WTC11 (cell line): ENCODE results near the gene CCDC154. TPM values are rescaled to one million over a fixed set of nuclear protein-coding genes. Genes with fewer than 3 reads are reported as not detected.

Experiments
- ATAC-seq: fragments of 200-7000 bp; cut with Tn5 transposase; 2 replicates; pipeline ENCODE4 v1.10.0; 2021; ENCODE audit warnings: mild to moderate bottlenecking, moderate library complexity
- CTCF ChIA-PET: fragments of 300-600 bp; sonication (Branson Sonifier 250); formaldehyde crosslinking; loops from one replicate; lab custom pipeline; 2021; ENCODE audit warnings: antibody characterized with exemption; lab: Charles Lee
- POLR2A ChIA-PET: fragments of 350-600 bp; sonication (Branson Sonifier 250); formaldehyde crosslinking; loops from one replicate; lab custom pipeline; 2021; ENCODE audit warnings: antibody characterized with exemption; lab: Charles Lee
- DNase-seq: peaks from one replicate; pipeline ENCODE4 v3.0.0; 2021; ENCODE audit warnings: low spot score
- H3K27ac Mint-ChIP-seq: 2 replicates; pipeline ENCODE4 v1.8.0; 2021; ENCODE audit warnings: mixed read lengths
- H3K27me3 Mint-ChIP-seq: 2 replicates; pipeline ENCODE4 v1.8.0; 2021; ENCODE audit warnings: low read depth, mild to moderate bottlenecking, moderate library complexity, mixed read lengths
- H3K36me3 Mint-ChIP-seq: 2 replicates; pipeline ENCODE4 v1.8.0; 2021; ENCODE audit warnings: mixed read lengths
- H3K4me1 Mint-ChIP-seq: 2 replicates; pipeline ENCODE4 v1.8.0; 2022; ENCODE audit warnings: mixed read lengths
- H3K4me3 Mint-ChIP-seq: 2 replicates; pipeline ENCODE4 v1.8.0; 2021; ENCODE audit warnings: mild to moderate bottlenecking, moderate library complexity, mixed read lengths
- H3K9me3 Mint-ChIP-seq: 2 replicates; pipeline ENCODE4 v1.8.0; 2021; ENCODE audit warnings: mixed read lengths
- CREB1 ChIP-seq: sonication (generic); formaldehyde crosslinking; IDR thresholded peaks from 2 replicates; pipeline ENCODE4 v1.8.0; 2023; ENCODE audit warnings: mild to moderate bottlenecking, missing genetic modification reagents
- GABPB1 ChIP-seq: sonication (generic); formaldehyde crosslinking; IDR thresholded peaks from 2 replicates; pipeline ENCODE4 v1.8.1; 2023; ENCODE audit warnings: mild to moderate bottlenecking, missing genetic modification reagents
- PRRX2 ChIP-seq: fragments of 250-450 bp; sonication (Bioruptor Pico); IDR thresholded peaks from 2 replicates; pipeline ENCODE4 v1.8.0; 2021; ENCODE audit warnings: mild to moderate bottlenecking
- ZNF219 ChIP-seq: sonication (generic); formaldehyde crosslinking; IDR thresholded peaks from 2 replicates; pipeline ENCODE4 v1.8.0; 2023; ENCODE audit warnings: missing genetic modification reagents, mild to moderate bottlenecking, borderline replicate concordance
- ZNF423 ChIP-seq: fragments of 250-450 bp; sonication (Bioruptor Pico); IDR thresholded peaks from 2 replicates; pipeline ENCODE4 v2.1.2; 2022; ENCODE audit warnings: mild to moderate bottlenecking, moderate library complexity
- total RNA-seq: library from RNA; stranded (reverse); gene quantifications from 3 replicates; pipeline ENCODE4 v1.2.3, GENCODE V29; 2021
- TF ChIP-seq, protein P1 (sequence below): sonication (generic); formaldehyde crosslinking; IDR thresholded peaks from 2 replicates; pipeline ENCODE4 v1.8.1; 2022; ENCODE audit warnings: mild to moderate bottlenecking, moderate library complexity, missing genetic modification reagents
- TF ChIP-seq, protein P2 (sequence below): sonication (generic); formaldehyde crosslinking; IDR thresholded peaks from 2 replicates; pipeline ENCODE4 v1.8.0; 2022; ENCODE audit warnings: mild to moderate bottlenecking, missing genetic modification reagents
- TF ChIP-seq, protein P3 (sequence below): sonication (generic); formaldehyde crosslinking; IDR thresholded peaks from 2 replicates; pipeline ENCODE4 v1.8.1; 2022; ENCODE audit warnings: low read depth, mild to moderate bottlenecking, moderate library complexity, missing genetic modification reagents, borderline replicate concordance
- TF ChIP-seq, protein P4 (sequence below): fragments of 250-450 bp; sonication (Bioruptor Pico); IDR thresholded peaks from 2 replicates; pipeline ENCODE4 v1.8.0; 2021; ENCODE audit warnings: mild to moderate bottlenecking
- TF ChIP-seq, protein P5 (sequence below): sonication (generic); formaldehyde crosslinking; conservative IDR thresholded peaks from 2 replicates; pipeline ENCODE4 v1.8.1; 2023; ENCODE audit warnings: mild to moderate bottlenecking, low read depth, missing genetic modification reagents, moderate library complexity
- TF ChIP-seq, protein P6 (sequence below): sonication (generic); formaldehyde crosslinking; IDR thresholded peaks from 2 replicates; pipeline ENCODE4 v1.8.0; 2023; ENCODE audit warnings: missing genetic modification reagents

CCDC154 gene
- total RNA-seq, 1 experiment from 2014 or later: 0.46 TPM

DNA sequence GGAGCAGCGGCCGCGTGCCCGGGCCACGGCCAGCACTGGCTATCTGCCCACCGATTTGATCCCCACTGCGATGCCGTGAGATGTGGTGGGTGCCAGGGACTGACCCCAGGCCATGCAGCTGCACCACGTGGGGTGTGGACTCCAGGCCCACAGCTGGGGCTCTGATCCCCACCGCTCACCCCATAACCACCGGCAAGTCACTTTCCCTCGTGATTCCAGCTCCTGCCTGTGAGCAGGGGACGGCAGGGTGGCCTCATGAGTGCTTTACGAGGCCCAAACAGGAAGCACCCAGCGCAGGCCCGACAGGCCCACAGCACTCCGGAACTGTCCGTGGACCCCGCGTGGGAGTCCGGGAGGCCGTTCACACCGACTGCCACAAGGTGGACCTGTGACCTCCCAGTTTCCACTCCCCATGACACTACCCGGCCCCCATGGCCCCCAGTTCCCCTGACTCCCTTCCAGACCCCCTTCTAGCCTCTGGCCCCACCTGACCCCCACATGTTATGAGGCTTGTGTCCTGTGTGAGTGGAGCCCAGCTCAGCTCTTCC, 43.8 kb upstream of the CCDC154 start:
- CTCF ChIA-PET: no interaction called here

DNA sequence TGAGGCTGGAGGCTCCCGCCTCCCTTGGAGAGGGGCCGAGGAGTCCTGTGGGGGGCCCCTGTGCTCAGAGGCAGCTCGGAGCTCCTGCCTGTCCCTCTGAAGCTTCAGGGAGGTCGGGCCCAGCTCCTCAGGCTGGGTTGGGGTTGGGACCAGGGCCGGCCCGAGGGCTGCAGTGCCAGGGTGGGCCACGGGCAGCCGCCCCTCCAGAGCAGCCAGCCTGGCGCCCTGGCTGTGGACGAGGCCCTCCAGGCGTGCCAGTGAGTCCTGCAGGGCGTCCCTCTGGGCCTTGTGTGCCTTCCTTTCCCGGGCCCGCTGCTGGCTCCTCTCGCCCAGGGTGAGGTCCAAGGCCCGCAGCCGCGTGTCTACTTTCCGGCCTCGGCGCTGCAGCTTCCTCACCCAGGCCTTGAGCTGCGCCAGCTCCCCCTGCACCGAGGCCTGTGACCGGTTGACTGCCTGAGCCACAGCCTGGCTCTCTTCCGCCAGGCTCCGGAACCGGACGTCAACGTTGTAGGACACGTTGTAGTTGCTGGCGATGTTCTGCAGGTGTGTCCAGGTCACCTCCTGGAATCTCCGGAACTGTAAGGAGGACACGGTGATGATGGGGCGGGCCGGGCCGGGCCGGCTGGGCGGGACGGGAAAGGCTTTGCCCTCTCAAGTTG, 43.2 kb upstream of the CCDC154 start:
- H3K27me3 Mint-ChIP-seq: peaks cover 12% of the 10 kb centered on the region
- TF ChIP-seq, protein P1, sequence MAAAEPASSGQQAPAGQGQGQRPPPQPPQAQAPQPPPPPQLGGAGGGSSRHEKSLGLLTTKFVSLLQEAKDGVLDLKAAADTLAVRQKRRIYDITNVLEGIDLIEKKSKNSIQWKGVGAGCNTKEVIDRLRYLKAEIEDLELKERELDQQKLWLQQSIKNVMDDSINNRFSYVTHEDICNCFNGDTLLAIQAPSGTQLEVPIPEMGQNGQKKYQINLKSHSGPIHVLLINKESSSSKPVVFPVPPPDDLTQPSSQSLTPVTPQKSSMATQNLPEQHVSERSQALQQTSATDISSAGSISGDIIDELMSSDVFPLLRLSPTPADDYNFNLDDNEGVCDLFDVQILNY (CRISPR knock-in tag): no peak
- no peak for TF ChIP-seq ZNF423 (CRISPR knock-in tag)
- TF ChIP-seq, protein P2, sequence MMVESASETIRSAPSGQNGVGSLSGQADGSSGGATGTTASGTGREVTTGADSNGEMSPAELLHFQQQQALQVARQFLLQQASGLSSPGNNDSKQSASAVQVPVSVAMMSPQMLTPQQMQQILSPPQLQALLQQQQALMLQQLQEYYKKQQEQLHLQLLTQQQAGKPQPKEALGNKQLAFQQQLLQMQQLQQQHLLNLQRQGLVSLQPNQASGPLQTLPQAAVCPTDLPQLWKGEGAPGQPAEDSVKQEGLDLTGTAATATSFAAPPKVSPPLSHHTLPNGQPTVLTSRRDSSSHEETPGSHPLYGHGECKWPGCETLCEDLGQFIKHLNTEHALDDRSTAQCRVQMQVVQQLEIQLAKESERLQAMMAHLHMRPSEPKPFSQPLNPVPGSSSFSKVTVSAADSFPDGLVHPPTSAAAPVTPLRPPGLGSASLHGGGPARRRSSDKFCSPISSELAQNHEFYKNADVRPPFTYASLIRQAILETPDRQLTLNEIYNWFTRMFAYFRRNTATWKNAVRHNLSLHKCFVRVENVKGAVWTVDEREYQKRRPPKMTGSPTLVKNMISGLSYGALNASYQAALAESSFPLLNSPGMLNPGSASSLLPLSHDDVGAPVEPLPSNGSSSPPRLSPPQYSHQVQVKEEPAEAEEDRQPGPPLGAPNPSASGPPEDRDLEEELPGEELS: no peak
- TF ChIP-seq, protein P3, sequence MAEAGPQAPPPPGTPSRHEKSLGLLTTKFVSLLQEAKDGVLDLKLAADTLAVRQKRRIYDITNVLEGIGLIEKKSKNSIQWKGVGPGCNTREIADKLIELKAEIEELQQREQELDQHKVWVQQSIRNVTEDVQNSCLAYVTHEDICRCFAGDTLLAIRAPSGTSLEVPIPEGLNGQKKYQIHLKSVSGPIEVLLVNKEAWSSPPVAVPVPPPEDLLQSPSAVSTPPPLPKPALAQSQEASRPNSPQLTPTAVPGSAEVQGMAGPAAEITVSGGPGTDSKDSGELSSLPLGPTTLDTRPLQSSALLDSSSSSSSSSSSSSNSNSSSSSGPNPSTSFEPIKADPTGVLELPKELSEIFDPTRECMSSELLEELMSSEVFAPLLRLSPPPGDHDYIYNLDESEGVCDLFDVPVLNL: no peak
- TF ChIP-seq, all 79 proteins: peak for 0
- no peak for ATAC-seq
- DNase-seq: no peak
- CTCF ChIA-PET: no interaction called here
- peaks cover 2% of the 10 kb centered on the region; the same call in 1 of the 2 replicates for H3K4me1 Mint-ChIP-seq
- H3K27ac Mint-ChIP-seq: no peak overlapping the region
- H3K36me3 Mint-ChIP-seq: no peaks in the 10 kb centered on the region
- POLR2A ChIA-PET: no interaction called here
- H3K4me3 Mint-ChIP-seq: no peak overlapping the region
- no peaks in the 10 kb centered on the region for H3K9me3 Mint-ChIP-seq

More for the DNA sequence above, 43.8 kb upstream of the CCDC154 start:
- peaks cover 6% of the 10 kb centered on the region; the same call in 1 of the 2 replicates for H3K4me1 Mint-ChIP-seq
- POLR2A ChIA-PET: no interaction called here
- ATAC-seq (no peak), DNase-seq (no peak)
- no peak for TF ChIP-seq PRRX2 (CRISPR knock-in tag)
- no peak for TF ChIP-seq CREB1
- TF ChIP-seq, protein P4, sequence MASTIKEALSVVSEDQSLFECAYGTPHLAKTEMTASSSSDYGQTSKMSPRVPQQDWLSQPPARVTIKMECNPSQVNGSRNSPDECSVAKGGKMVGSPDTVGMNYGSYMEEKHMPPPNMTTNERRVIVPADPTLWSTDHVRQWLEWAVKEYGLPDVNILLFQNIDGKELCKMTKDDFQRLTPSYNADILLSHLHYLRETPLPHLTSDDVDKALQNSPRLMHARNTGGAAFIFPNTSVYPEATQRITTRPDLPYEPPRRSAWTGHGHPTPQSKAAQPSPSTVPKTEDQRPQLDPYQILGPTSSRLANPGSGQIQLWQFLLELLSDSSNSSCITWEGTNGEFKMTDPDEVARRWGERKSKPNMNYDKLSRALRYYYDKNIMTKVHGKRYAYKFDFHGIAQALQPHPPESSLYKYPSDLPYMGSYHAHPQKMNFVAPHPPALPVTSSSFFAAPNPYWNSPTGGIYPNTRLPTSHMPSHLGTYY (CRISPR knock-in tag): no peak
- no peak for TF ChIP-seq GABPB1 (CRISPR knock-in tag)
- TF ChIP-seq, protein P5, sequence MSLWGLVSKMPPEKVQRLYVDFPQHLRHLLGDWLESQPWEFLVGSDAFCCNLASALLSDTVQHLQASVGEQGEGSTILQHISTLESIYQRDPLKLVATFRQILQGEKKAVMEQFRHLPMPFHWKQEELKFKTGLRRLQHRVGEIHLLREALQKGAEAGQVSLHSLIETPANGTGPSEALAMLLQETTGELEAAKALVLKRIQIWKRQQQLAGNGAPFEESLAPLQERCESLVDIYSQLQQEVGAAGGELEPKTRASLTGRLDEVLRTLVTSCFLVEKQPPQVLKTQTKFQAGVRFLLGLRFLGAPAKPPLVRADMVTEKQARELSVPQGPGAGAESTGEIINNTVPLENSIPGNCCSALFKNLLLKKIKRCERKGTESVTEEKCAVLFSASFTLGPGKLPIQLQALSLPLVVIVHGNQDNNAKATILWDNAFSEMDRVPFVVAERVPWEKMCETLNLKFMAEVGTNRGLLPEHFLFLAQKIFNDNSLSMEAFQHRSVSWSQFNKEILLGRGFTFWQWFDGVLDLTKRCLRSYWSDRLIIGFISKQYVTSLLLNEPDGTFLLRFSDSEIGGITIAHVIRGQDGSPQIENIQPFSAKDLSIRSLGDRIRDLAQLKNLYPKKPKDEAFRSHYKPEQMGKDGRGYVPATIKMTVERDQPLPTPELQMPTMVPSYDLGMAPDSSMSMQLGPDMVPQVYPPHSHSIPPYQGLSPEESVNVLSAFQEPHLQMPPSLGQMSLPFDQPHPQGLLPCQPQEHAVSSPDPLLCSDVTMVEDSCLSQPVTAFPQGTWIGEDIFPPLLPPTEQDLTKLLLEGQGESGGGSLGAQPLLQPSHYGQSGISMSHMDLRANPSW (CRISPR knock-in tag): no peak
- TF ChIP-seq ZNF219 (CRISPR knock-in tag): no peak
- TF ChIP-seq, protein P6, sequence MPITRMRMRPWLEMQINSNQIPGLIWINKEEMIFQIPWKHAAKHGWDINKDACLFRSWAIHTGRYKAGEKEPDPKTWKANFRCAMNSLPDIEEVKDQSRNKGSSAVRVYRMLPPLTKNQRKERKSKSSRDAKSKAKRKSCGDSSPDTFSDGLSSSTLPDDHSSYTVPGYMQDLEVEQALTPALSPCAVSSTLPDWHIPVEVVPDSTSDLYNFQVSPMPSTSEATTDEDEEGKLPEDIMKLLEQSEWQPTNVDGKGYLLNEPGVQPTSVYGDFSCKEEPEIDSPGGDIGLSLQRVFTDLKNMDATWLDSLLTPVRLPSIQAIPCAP (CRISPR knock-in tag): no peak
- no peaks in the 10 kb centered on the region for H3K36me3 Mint-ChIP-seq
- peaks cover 8% of the 10 kb centered on the region for H3K27me3 Mint-ChIP-seq
- no peak overlapping the region for H3K4me3 Mint-ChIP-seq
- H3K9me3 Mint-ChIP-seq: no peaks in the 10 kb centered on the region
- no peak overlapping the region for H3K27ac Mint-ChIP-seq
